GM21390 (cell line): ENCODE data around the gene GAL.

Experiments
- ATAC-seq: cut with Tn5 transposase; IDR thresholded peaks from one replicate; pipeline ENCODE4 v1.9.1; 2021; ENCODE audit not compliant: unreplicated experiment

The GAL gene

DNA sequence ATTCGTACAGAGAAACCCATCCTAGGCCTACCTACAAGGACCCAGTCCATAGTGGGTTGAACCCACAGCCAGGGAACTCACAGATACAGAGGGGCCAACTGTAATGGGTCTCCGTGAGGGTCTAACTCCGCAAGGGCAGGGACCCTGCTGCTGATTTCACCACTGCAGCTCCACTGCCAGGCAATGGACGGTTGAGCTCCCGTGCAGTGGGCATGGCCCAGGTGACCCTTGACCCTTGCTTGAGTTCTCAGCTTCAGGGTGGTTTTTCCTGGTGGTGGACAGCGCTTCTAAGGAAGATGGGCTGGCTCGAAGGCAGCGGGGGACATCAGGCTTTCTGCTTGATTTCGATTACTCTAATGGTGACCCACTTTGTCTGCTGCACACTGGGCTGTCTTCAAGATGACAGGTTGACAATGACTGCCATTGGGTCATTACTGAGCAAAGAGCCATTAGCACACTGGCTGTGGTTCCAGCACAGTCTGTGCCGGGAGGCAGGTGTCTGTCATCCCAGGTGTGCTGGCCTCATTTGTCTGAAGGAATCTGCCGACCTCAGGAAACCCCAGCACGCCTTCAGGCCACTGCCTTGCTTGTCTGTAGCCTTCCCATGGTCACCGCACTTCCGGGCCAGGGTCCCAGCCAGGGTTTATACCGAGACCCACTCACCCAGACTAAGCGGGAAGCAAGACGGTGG, 3.7 kb upstream of the GAL start:
- no peak for ATAC-seq

DNA sequence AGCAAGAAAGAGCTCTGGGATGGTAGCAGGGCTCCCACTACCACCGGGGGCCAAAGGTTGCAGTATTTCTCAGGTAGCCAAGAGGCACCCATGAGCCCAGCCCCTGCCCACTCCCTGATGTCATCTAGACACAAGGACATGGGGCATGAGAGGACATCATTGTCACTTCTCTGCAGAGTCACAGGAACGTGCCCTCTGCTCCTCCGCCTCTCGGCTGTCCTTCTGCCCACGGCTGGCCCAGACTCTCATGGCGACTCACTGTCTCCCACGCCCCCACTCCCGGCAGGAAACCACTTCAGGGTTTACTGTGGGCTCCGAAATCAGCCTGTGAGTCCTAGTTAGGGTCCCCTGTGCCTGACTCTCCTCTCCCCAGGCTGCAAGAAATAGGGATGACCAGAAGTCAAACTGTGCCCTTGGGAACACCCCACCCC, 1.8 kb upstream of the GAL start:
- ATAC-seq, result no peak

- no peak for ATAC-seq
These were observed 1.2 kb upstream of the GAL start for GRCh38 chr11:68683121-68683520.

DNA sequence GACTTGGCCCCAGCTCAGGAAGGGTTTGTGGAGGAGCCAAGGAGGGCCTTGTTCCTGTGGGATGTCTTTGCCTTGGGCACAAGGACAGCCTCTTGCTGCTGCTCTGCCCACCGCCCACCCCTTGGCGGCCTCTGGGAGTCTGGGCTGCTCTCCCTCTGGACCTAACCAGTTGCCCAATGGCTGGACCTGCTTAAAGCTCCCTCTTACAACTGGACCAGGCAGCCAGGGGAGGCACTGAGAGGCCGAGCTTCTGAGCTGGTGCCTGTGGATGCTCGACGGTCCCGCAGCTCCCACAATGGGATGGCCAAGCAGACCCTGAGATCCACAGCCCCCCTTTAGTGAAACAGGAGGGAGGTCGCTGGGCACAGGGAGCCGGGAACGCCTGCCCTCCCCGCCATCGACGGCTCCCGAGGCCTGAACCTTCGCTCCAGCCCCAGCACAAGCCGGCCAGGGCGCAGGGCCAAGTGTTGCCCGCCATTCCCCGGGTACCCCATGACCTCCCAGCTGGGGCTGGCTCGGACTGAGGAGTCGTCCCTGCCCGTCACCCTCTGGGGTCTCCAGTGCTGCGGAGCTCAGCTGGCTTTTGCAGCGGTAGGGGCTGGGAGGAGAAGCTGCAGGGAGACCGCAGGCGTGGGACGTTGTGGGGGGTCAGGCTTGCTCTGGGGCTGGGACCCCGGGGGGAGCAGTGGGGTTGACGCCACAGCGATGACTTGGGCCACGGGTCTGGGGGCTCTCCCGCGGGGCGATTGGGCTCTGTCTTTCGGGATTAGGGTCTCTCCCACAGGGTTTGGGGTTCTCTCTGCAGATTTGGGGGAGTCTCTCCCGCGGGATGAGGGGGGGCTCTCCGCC, 584 bp upstream of the GAL start:
- no peak for ATAC-seq

GRCh38 chr11:68685656-68686380, 1.5 kb downstream of the GAL start:
- no peak for ATAC-seq

DNA sequence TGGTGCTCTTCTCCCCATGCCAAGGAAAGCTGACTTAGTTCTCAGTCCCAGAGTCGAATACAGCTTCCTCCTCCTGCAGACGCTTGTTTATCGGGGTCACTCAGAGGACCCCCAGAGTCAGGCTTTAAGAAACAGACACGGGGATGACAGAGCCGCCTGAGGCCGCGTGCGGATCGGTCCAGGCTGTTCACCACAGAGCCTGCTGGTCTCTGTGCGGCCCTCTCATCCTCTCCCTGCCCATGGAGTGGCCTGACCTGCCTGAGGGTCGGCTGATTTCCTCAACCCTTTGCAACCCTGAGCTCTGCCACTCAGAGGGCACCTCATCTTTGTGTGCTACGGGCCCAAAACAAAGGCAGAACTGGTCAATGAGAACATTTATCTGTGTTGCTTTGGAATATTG, 2.1 kb downstream of the GAL start:
- ATAC-seq, result no peak

- no peak for ATAC-seq
These were observed 3.0 kb downstream of the GAL start for GRCh38 chr11:68687311-68687710.

DNA sequence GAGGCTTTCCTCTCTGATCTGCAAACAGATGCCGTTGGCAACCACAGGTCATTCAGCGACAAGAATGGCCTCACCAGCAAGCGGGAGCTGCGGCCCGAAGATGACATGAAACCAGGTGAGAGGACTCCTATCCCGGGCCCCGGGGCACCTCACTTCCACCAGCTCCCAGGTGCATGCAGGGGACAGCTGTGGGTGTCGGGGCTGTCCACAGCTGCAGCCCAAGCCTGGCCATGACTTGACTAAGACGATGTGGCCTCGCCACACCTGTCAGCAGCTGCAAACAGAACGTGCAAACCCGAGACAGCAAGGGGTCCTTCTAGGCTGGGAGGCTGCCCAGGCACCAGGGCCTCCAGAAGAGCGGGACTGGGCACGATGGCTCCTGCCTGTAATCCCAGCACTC, 3.6 kb downstream of the GAL start:
- ATAC-seq, result no peak

DNA sequence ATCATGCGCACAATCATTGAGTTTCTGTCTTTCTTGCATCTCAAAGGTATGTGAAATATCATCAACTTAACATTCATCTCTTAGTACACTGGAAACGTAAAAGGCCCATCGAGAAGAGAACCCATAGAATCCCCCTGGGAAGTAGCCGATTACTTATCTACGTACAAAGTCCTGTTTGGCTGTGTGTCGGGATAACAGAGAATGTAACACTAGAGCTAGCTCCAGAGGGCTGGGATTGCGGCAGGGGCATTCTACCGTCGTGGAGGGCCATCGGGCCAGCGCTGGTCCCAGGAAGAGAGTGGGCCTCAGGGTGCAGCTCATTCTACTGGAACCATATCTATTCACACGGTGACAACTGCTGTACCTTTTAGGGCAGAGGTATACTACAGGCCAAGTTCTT, 4.5 kb downstream of the GAL start:
- ATAC-seq, result no peak

DNA sequence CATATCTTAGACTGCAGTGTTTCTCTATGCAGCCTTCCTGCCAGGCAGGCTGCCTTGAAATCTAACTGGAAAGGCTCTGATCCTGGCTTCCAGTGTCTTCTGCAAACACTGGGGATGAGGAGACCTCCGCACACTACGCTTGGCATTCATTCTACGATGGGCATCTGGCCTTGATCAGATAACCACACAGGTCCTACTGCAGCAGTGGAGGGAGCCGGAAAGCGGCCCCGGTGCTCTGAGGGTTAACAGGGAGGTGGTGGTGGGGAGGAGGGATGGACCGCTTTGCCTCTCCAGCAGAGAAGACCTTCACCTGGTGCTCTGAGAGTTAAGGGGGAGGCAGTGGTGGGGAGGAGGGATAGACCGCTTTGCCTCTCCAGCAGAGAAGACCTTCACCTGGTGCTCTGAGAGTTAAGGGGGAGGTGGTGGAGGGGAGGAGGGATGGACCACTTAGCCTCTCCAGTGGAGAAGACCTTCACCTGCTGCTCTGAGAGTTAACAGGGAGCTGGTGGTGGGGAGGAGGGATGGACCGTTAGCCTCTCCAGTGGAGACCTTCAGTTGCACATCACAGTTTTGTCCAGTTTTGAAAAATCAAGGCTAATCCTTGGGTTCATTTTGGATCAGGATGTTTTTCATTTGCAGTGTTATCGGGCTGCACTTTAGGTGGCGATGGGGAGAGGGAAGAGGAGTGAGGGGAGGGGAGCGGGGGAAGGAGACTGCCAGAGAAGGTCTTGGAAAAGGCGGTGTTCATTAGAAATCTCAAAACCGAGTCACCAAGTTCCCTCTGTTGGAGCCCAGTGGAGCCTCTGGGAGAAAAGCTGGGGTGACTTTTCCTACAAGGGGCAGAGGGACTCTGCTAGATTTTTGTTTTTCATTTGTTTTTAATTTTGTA, 5.6 kb downstream of the GAL start:
- no peak for ATAC-seq

DNA sequence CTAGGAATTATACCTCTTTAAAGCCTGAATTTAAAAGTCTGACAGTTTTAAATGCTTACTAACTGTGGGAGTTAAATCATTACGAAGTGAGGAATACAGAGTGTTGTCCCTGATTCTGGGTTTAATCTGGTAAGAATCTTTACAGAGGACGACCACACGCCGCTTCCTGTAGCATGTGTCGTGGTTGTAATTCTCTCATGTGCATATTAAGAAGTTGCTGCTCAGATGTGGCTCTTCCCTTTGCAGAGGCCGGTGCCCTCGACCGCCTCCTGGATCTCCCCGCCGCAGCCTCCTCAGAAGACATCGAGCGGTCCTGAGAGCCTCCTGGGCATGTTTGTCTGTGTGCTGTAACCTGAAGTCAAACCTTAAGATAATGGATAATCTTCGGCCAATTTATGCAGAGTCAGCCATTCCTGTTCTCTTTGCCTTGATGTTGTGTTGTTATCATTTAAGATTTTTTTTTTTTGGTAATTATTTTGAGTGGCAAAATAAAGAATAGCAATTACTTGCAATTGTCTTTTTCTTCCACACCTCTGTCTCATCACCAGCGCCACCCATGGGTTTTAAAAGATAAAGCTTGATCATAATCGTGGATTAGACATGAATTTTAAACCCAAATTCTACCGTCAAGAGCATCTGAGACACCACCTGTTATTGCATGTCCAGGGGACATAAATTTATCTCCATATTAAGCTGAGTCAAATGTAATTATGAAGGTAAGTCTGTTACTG, 6.5 kb downstream of the GAL start:
- no peak for ATAC-seq

DNA sequence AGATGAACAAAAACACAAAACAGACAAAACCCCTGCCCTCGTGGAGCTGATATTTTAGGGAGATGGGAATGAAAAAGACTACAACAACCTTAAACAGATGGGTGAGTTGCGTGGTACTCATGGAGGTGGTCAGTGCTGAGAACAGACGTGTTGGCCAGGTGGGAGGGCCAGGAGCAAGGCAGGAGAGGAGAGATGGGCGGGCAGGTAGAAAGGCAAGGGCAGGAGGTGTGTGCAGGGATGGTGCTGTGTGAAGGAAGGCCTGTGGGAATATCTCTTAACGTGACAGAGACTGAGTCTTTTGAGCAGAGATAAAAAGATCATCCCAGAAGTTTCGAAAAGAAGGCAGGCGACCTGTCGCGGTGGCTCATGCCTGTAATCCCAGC, 7.0 kb downstream of the GAL start:
- ATAC-seq, result no peak

DNA sequence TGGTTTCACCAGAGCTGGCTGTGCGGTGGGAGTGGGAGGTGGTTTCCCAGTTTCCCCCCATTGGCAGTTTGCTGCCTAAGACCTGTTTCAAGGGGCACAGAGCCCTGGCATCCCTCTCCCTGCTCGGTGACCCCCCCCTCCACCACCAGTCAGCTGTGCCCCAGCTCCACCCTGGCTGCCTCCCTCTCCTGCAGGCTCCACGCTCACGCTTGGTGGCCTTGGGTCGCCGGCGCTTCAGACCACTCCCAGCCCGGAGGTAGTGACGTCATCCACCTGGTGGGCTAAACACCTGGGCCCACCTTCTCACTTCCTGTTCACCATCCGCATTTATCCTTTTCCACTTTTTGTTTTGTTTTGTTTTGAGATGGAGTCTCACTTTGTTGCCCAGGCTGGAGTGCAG, 7.8 kb downstream of the GAL start:
- no peak for ATAC-seq

GRCh38 chr11:68692871-68693483, 8.6 kb downstream of the GAL start:
- no peak for ATAC-seq

GRCh38 chr11:68693484-68693882, 9.1 kb downstream of the GAL start:
- ATAC-seq, result no peak

DNA sequence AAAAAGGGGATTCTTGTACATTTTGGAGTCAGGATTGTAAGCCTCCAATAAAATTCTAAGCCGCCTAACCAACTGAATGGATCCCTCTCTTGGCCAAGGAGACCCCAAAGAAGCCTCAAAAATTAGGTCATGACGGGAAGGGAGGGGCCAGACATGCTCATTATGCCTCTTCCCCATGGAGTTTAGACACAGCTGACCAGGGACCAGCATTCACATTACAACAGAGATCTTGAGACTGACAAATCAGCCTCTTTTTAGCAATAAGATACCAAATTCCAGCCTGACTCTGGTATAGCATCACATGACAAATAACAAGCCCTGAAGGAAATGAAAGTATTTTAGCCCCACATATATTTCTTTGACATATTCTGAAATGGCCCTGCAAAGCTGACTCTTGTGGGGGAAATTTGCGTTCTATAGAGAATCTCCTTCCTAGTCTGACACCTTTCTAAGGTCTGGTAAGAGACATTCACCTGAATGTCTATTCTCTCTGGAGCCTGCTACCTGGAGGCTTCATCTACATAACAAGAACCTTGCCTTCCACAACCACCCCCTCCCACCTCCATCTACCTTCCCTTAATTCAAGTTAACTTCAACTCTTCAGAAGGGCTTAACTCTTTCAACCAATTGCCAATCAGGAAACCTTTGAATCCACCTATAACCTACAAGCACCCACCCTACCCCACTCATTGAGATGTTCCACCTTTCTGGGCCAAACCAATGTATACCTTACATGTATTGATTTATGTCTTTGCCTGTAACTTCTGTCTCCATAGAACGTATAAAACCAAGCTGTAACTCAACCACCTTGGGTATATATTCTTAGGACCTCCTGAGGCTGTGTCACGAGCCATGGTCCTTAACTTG, 10.3 kb downstream of the GAL start:
- no peak for ATAC-seq

DNA sequence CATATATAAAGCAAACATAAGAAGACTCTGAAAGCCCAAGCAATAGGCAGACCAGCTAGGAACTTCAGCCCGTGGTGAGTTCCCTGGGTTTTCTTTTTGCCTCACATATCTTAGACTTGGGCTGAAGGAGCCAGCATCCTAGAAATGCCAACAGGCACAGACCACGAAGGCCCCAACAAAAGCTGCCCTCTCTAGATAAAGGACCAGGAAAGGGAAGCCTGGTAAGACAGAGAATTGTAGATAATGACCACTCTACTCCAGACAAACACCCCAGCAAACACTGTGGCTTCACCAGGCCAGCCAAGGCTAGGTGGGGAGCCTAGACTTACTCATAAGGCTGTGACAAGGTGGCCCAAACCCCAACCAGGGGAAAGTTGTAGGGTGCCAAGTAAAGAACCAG, 11.2 kb downstream of the GAL start:
- ATAC-seq, result no peak

DNA sequence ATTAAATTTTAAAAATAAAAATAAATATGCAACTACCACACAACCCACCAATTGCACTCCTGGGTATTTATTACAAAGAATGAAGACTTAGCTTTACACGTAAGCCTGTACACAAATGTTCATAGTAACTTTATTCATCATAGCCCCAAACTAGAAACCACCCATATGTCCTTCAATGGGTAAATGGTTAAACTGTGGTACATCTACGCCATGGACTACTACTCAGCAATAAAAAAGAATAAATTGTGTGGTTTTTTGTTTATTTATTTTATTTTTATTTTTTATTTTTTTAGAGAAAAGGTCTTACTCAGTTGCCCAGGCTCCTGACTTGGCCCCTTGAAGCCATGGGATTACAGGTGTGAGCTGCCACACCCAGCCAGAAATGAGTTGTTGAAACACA, 14.6 kb downstream of the GAL start:
- ATAC-seq, result no peak

GRCh38 chr11:68704887-68705286, 20.5 kb downstream of the GAL start:
- ATAC-seq, result no peak
